OCI-M2 (cell line): Measurements from ENCODE around the gene COL5A1.

Experiments used
- DNase-seq: peaks from one replicate; lab custom pipeline; 2025; ENCODE audit not compliant: unreplicated experiment; lab: John Stamatoyannopoulos, UW

COL5A1 gene

DNA sequence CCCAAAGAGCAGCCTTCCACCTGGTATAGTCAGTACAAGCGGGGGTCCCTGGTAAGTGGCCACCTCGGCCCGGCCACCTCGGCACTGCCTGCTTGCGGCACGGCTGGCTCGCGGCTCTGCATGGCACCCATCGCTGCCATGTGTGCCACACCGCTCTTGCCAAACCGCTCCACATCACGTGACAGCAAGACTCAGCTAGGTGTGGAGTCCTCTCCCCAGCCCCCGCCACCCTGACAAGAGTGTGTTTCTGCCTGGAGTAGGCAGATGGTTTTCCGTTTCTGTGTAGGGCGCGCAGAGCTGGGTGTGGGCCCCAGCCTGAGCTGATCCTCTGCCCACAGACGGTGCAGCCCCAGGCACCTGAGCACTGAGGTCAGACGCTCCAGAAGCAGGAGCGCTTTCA, 188.5 kb downstream of the COL5A1 start:
- DNase-seq, result no peak

DNA sequence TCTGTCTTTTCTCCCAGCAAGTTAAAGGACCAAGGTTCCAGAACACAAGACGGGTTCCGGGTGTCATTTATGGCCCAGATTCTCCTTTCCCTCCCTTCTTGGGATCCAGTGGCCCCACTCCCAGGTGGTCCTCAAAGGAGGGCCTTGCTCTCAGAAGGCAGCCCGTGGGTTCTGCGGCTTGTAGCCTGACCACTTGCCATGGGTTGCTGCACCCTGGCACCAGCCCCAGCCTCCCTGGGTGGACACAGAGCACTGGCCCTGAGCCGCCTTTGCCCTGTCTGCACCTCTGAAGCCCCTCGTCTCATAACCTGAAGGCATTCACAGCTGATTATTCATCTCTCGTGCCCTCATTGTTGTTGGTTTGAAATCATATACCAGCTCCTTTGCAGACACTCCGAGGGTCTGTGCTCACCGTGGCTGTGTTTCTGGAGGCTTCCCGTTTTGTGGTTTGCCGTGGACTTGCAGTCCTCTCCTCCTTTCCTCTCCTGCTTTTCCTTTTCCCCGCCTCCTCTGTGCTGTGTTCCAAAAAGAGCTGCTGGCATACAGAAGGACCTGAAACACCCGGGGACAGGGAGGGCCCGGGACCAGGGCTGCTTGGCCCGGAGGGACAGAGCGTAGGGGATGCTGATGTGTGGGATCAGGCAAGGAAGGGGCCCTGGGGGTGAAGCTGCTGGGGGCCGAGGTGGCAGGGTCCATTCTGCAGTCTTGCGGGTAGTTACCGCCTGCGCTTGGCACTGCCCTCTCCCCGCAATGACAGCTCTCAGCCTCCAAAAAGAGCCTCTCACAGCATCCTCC, 189.5 kb downstream of the COL5A1 start:
- DNase-seq, result no peak

DNA sequence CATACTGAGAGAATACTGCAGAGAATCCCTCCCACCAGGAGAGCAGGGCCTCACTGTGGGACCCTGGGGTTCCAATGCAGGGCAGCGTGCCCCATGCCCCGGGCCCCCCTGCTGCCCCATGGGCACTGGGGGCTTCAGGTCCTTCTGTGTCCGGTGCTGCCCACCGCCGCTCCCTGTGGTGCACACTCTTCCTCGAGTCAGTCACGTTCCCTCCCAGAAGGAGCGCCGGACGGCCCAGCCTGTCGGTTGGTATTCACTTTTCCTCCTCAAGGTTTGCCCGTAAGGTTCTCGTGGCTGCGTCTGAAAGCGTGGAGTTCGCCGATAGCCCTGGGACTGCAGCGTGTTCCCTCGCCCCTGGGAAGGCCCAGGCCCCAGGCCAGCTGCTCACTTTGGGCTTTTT, 190.9 kb downstream of the COL5A1 start:
- DNase-seq, result no peak

DNA sequence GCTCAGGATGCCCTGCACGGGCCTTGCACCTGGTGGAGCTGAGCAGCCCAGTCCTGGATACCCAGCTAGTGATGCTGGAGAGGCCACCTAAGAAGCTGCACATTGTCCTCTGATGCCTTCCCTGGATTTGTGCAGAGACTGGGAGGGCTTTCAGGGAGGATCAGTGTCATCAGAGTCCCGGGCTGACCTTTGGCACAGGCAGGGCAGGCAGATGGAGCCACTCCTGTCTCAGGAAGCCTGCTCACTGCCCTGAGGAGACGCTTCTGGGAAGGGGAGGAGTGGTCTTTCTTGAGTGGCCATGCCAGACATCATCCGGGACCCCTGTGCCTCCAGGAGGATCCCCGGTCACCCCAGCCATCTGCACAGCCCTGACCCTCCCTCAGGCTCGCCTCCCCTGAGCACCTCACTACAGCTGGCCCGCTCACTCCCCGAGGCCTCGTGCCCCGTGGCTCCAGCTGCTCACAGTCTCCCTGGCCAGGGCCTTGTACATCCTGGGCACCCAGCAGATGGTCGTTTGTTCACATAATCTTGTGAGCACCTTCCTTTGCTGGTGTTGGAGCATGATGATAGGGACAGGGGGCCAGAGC, 191.8 kb downstream of the COL5A1 start:
- DNase-seq, result no peak

DNA sequence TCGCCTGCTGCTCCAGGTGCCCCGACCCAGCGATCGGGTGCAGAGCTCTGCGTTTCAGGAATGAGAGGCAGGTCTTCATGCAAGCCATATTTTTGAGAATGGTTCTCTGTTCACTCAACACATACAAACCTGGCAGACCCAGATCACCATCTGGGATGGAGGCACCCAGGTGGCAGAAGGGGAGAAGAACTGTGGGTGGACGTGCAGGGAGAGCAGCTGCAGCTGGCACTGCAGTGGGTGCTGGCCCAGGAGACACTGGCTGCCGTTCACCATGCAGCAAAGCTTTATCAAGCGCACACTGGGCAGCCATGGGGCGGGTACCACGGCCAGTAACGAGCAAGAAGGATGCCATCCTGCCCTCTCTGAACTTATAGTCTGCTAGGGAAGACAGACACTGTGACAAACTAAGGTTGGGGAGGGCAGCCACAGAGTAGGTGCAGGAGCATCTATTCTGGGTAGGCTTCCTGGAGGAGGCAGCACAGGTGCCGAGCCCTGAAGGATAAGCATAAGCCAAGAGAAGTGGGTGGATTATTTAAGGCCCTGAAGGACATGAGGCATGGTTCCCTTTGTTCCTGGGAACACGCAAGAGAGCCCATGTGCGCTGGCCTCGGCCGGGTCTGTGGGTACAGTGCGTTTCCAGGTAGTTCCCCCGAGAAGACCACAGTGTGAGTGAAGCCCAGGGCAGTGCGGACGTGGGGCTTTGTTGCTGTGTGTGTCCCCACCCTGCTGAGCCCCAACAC, 192.8 kb downstream of the COL5A1 start:
- DNase-seq, result no peak

DNA sequence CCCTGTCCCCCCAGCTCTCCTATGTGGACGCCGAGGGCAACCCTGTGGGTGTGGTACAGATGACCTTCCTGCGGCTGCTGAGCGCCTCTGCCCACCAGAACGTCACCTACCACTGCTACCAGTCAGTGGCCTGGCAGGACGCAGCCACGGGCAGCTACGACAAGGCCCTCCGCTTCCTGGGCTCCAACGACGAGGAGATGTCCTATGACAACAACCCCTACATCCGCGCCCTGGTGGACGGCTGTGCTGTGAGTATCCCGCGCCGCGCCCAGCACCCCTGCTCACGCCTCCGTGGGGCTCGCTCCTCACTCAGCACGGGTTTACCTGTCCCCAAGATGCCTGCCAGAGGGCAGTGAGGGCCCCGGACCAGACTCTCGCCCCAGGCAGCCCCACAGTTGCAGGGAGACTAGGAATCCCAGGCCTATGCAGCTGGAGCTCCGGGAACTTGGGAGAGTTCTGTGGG, 193.4 kb downstream of the COL5A1 start:
- DNase-seq, result no peak

DNA sequence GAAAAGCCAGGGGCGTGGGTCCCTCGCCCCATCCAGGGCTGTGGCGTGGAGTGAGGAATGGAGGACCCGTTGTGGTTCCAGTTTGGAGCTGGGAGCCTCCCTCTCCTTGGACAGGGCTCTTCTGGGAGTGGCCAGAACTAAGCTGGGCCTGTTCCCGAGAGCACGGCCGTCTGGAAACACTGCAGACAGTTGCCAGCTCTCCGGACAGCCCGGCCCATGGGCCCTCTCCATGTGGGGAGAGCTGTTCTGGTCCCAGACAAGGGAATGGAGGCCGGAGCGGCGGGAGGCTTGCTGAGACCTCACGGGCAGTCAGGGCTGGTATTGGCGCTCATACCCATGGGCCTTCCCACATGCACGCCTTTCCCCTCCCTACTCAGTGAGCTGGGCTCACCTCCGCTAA, 193.8 kb downstream of the COL5A1 start:
- DNase-seq, result no peak

DNA sequence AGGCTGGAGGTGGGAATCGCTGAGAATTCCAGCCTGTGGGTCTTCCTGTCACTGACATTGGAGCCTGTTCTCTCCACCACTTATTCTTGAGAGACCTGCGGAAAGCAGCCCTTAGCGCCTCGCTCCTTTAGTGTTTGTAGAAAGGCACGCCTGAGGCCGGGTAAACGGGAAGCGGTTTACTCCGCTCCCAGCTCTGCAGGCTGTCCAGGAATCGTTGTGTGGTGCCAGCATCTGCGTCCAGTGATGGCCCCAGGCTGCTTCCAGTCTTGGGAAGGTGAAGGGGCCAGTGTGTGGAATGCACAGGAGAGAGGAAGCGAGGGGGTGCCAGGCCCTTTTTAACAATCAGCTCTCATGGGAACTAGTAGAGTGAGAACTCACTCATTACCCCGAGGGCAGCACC, 194.4 kb downstream of the COL5A1 start:
- no peak for DNase-seq

DNA sequence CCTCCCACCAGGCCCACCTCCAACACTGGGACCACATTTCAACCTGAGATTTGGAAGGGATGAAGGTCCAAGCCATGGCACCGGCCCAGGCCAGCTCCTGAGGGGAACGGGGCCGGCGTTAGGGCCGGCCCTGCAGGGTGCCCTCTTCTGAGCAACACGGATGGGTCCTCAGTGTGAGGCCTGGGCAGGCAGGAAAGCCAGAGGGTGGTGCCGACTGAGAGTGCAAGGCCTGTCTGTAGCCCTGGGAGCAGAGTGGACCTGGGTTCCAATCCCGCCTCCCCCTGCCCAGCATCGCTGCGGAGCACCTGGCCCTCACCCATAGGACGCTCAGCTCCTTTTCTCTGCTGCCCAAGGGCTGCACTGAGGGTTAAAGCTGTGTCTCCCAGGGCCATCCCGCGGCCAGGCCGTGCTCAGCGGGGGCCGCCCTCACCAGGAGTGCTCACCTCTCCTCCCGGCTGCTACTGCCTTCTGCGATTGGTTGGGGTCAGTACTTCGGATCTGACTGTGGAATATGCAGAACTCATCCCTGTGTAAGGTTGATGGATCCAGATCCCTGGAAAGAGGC, 194.9 kb downstream of the COL5A1 start:
- no peak for DNase-seq

DNA sequence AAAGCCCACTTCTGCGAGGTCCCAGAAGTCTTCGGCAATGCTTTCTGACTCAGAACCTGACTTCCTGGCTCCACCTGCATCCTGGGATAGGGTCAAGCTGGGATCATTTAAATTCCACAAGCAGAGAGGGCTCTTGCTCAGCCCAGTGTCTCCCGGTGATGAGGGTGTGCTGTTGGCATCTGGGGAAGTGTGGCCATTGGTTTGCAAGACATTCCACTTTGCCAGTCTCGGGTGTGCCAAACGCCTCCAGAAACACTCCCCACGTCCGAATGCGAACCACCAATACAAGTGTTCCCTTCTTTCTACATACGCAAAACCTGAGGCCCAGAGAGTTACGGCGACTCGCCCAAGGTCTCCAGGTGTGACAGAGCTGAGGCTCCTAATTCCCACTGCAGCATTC, 195.9 kb downstream of the COL5A1 start:
- DNase-seq, result no peak

DNA sequence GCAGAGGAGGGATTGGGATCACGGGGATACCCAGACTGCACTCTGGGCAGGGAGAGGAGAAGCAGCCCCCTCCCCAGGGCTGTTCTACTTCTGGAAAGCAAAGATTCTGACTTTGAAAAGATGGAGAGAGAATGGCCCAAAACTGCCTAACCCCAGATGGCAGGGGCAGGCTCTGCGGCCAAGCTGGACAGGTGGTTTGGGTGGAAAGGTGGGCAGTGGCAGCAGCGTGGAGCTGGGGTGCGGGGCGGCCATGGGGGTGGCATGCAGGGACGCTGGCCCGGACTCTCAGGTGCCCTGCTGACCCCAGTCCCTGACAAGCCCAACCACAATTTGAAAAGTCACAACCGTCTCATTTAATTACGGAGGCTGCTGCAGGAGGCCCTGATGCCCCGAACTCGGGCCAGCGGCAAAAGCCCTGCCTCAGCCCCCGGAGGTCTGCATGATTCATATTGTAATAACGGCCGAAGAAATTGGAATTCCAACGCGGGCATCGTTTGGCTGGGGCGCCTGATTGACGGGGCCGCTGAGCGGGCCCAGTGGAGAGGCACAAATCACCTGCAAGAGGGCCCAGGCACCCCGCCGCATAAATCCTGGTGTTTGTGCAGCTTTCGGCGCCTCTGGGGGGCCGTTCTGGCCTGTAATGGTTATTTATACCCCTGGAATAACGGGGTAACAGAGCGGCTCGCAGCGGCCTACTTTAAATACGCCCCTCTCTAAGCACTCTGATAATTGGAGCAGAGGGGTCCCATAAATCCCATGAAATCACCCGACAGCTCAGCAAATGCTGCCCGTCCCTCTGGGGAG, 197.2 kb downstream of the COL5A1 start:
- no peak for DNase-seq

DNA sequence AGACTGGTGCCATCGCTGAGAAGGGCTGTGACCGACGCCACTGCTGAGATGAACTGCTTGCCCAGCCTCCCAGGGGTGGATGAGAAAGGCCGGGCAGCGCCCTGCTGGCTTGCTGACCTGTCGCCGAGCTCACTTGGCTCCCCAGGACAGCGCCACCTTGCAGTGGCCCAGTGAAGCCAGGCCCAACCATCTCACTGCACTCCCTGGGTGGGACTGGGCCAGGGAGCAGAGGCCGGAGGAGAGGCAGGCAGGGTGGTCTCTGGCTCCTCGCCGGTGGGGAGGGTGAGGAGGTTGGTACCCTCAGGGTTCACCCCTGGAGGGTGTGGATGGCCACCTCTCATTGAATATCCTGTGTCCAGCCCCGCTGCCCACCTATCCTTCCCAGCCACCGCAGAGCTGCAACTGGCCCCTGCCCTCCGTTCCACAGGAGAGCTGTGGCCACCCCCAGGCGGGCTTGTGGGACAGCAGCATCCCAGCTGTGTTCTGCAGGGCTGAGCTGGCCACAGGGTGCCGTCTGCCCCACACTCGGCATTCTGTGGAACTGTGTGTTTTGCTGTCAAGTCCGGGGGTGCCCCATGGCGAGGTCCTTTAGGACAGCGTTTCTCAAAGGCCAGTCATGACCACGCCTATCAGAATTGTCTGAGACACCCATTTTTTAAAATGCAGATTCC, 198.0 kb downstream of the COL5A1 start:
- no peak for DNase-seq

DNA sequence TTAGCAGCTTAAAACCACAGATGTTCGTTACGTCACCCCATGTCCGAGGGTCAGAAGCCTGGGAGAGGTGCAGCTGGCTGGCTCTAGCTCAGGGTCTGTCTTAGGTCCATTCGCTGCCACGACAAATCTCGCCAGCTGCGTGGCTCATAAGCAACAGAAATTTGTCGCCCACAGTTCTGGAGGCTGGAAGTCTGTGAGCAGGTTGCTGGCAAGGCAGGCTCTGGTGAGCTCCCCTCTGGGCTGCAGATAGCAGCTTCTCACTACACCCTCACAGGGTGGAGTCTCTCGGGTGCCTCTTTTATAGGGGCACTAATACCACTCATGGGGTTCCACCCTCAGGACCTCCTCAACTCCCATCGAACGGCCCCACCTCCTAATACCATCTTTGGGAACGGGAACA, 198.9 kb downstream of the COL5A1 start:
- DNase-seq, result no peak

DNA sequence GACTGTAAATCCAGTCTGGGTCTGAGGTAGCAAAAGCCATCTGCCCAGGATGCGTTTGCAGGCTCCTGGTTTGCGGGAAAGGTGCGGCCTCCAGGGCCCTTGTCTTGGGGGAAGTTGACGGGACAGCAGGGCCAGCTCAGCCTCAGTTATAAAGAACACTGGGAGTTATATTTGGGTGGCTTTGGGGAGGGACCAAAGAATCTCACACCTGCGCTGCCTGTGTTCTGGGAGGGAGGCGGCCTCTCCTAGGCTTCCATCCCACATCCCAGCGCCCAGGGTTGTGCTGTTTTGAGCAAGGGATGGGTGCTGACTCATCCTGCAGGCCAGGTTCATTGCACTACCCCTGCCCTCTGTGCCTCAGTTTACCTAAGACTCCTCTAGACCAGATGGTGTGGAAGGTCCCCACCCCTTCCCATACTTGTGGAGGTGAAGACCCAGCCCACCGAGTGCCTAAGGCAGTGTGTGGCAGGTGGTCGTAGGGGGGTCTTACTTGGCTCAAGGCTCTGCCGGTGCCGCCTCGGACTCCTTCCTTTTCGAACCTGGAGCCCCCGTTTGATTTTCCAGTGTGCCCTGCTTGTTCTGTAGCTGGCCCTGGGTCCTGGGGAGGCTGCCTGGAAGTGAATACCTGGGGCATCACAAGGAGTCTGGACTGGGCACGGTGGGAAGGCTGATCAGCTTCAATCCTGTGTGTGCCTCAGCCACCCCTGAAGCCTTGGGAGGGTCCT, 199.7 kb downstream of the COL5A1 start:
- no peak for DNase-seq

DNA sequence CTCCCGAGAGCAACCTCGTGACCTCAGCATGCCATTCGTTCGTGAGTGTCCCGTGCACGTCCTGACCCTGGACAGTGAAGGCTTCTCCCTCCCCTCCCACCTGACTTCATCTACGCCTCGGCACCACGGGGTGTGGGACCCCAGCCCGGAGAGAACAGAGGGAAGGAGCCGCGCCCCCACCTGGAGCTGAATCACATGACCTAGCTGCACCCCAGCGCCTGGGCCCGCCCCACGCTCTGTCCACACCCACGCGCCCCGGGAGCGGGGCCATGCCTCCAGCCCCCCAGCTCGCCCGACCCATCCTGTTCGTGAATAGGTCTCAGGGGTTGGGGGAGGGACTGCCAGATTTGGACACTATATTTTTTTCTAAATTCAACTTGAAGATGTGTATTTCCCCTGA, 200.7 kb downstream of the COL5A1 start:
- DNase-seq, result no peak

DNA sequence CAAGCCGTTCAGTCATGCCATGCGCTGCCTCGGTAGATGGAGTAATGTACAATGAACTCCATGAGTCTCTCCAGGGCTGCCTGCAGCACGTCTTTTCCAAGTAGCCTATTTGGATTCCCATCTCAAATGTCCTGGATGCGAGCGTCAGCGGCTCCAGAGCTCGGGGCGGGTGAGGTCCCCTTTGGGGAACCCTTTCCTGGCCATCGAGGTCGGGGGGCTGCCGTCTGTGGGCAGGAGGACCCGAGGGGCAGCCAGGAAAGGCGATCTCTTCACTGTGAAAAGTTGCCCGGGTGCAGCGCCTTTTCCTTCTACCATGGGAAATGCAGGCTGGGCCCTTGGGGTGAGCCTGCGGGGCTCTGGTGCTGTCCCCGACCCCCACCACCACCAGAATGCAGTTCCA, 202.1 kb downstream of the COL5A1 start:
- DNase-seq, result no peak

DNA sequence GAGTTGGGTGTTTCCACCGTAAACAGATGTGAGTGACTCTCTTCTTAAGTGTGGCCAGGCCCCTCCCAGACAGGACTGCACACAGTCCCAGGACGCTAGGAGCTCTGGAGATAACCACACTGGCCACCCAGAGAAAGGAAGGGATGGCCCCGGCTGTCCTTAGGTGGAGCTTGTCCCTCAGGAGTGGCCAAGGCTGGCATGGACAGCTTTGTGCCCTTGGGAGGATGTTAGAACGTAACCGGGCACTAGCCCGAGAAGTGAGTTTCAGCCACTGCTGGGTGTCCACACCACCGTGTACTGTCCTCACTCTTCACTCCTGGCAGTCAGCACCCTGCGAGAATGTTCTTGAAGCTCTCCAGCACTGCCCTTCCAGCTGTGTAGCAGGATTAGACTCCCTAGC, 203.2 kb downstream of the COL5A1 start:
- no peak for DNase-seq

DNA sequence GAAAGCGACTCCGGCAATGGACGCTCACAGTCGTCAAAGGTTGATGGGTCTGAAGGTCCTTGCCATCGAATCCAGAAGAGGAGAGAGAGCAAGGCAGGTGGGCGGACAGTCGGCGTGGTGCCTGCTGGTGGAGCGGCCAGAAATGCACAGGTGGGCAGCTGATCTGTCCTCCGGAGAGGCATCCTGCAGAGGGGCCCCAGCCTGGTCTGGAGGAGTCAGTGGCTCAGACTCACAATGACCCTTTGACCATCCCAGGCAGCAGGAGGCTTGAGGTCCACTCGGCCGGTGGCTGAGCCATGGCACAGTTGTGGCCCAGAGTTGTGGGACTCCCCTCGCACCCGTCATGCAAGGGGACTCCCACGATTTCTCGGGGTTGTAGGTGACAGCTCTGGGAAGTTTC, 204.6 kb downstream of the COL5A1 start:
- DNase-seq, result no peak

DNA sequence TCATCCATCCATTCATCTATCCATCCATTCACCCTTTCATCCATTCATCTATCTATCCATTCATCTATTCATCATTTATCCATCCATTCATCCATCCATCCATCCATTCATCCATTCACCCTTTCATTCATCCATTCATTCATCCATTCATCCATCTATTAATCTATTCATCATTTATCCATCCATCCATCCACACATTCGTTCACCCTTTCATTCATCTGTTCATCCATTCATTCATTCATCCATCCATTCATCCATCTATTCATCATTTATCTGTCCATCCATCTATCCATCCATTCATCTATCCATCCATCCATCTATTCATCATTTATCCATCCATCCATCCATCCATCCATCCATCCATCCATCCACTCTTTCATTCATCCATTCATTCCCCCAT, 205.1 kb downstream of the COL5A1 start:
- no peak for DNase-seq

DNA sequence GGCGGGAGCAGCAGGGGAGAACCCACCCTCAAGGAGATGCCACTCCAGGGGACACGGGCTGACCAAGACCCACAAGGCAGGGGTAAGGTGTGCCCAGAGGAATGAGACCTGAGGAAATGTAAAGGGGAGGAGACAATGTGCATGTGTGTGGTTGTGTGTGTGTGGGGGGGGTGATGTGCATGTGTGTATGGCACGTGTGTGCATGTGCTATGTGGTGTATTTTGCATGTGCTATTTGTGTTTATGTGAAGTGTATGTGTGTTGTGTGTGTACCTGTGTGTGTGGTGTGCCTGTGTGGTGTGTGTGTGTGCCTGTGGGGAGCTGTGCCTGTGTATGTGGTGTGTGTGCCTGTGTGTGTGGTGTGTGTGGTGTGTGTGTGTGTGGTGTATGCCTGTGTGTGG, 205.5 kb downstream of the COL5A1 start:
- DNase-seq, result no peak
